GM19099 (cell line): ENCODE data around the gene AP5Z1.

Experiments
- POLR2A ChIP-seq: IDR thresholded peaks from 3 replicates; pipeline ENCODE4 v1.6.1; 2011; ENCODE audit warnings: low read depth; ENCODE audit not compliant: insufficient read length; ENCODE audit errors: extremely low read depth

AP5Z1 gene

DNA sequence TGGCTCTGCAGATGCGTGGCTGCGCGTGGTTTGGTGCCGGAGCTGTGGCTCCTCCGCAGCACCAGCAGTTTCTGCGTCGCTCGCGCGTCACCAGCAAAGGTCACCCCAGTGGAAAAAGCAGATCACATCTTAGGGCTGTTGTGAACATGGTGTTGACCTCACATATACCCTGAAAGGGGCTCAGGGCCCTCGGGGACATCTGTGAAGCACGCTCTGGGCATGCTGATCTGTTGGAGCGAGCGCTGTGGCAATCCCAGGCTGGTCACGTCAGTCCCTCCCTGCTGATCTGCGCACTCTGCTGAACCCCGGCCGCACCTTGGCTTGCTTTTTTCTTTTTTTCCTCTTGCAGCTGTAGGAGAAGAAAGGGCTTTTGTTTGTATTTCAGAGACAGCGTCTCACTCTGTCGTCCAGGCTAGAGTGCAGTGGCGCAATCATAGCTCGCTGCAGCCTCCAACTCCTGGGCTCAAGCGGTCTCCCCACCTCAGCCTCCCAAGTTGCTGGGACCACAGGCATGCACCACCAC lies 33.3 kb upstream of the AP5Z1 start:
- no peak for TF ChIP-seq POLR2A

GRCh38 chr7:4742852-4743251 lies 32.6 kb upstream of the AP5Z1 start:
- no peak for TF ChIP-seq POLR2A

- peak; percentile 57 for TF ChIP-seq POLR2A
Measured at GRCh38 chr7:4744391-4745264, 30.8 kb upstream of the AP5Z1 start.

GRCh38 chr7:4745265-4745919 lies 30.0 kb upstream of the AP5Z1 start:
- no peak for TF ChIP-seq POLR2A

- peak; percentile 45 for TF ChIP-seq POLR2A
Measured at GRCh38 chr7:4745971-4746919, 29.2 kb upstream of the AP5Z1 start.

DNA sequence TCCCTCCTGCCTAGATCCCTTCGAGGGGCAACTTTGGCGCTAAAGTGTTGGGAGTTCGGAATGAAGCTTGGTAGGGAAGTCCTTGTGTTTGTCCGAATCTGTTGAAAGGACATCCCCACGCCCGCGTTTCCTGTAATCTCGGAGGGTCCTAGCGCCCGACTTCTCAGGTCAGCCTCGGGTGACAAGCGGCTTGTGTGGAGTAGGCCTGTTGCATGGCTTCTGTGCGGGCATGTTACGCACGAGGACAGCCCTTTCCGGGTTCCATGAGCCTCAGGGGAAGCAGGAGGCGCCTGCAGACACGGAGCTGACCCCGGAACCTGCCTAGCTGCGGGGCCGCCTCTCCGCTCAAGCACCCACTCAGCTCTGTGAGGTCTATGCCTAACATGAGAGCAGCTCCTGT lies 28.4 kb upstream of the AP5Z1 start:
- TF ChIP-seq POLR2A, result no peak

DNA sequence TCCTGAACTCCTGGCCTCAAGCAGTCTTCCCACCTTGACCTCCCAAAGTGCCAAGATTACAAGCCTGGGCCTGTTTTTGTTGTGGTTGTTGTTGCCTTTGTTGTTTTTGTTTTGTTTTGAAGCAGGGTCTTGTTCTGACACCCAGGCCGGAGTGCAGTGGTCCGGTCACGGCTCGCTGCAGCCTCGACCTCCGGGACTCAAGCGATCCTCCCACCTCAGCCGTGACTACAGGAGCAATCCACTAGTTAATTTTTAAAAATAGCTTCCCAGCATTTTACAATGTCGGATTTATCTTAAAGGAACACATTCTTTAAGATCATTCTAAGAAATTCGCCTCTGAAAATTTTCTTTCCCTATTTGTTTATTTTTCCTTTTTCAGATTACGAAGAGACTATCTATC lies 27.7 kb upstream of the AP5Z1 start:
- TF ChIP-seq POLR2A, result no peak

- no peak for TF ChIP-seq POLR2A
Measured at GRCh38 chr7:4748231-4748681, 27.2 kb upstream of the AP5Z1 start.

- no peak for TF ChIP-seq POLR2A
Measured at GRCh38 chr7:4749363-4749762, 26.1 kb upstream of the AP5Z1 start.

- no peak for TF ChIP-seq POLR2A
Measured at GRCh38 chr7:4749798-4750197, 25.6 kb upstream of the AP5Z1 start.

- TF ChIP-seq POLR2A, result no peak
Measured at GRCh38 chr7:4751398-4751947, 23.9 kb upstream of the AP5Z1 start.

- no peak for TF ChIP-seq POLR2A
Measured at GRCh38 chr7:4753598-4754432, 21.6 kb upstream of the AP5Z1 start.

- no peak for TF ChIP-seq POLR2A
Measured at GRCh38 chr7:4754433-4755010, 20.9 kb upstream of the AP5Z1 start.

- TF ChIP-seq POLR2A, result no peak
Measured at GRCh38 chr7:4755045-4755444, 20.4 kb upstream of the AP5Z1 start.

DNA sequence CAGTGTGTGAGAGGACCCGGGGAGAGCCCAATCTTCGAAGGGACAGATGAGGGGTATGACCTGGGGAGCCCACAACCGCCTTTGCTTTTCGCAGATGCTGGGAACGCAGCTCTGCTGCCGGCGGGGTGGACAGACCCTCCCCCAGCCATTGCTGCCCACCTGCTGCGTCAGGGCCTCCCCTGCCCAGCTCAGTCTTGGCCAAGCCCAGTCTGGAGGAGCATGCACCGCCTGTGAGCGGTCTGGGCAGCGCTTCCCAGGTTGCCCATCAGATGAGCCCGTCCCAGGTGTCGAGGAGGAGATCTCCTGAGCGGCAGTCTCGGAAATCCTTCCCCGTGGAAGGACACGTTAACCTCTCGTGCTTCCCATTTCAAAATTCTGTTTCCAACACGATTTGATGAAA lies 17.3 kb upstream of the AP5Z1 start:
- TF ChIP-seq POLR2A, result no peak
